CD1c-positive myeloid dendritic cell (primary cell): Measurements from ENCODE around the gene RMRP.
"Not testable (repeated sequence)": the region's sequence is repeated elsewhere in the genome, so short reads cannot be mapped to it uniquely, and the experiment has no call there.

Experiments
- DNase-seq: peaks from one replicate; pipeline ENCODE4 v3.0.0-alpha.2; 2016; ENCODE audit errors: extremely low spot score

Gene RMRP

DNA sequence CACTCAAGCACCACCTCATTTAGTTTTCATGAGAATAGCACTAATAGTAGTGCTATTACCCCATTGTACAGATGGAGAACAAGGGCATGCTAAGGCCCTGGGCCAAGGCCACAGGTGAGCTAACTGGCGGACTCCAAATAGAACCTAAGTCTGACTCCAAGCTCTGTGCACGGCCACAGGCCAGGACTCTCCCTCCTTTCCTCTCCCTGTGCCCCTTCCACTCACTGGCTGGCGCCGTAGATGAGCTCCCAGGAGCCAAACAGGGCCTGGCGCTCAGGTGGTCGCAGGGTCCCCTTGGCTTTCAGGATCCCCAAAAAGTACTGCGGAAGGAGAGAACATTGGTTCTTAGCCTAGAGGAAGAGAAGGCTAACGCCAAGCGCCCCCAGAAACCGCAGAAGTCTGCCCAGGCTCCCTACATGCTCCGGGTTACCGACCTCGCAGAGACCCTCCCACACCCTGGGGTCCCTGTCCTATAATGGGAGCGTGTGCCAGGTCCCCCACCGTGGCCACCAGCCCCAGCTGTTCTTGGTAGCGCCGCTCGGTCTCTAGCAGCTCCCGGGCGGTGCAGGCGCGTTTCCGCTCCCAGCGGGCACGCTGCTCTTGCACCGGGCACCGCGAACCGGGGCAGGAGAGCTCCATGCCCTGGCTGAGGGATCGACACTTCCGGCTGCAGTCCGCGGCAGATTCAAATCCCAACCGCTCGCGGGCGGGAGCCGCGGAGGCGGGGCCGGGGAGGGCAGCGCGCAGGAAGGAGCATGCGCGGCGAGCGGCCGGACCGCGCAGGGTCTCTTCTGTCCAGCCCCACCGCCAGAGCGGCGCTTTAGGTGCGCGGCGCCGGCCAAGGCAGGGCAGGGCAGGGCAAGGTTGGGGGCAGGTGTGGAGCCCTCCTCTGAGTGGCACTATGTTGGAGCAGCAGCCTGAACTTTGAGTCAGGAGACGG, 7.0 kb upstream of the RMRP start, which contains the start of gene ARHGEF39:
Gene ARHGEF39 (minus strand): TSS at position 665 of the 940 bp plus-strand sequence. CDS start 26 bp downstream, at position 639.
- DNase-seq: peak; percentile 90

DNA sequence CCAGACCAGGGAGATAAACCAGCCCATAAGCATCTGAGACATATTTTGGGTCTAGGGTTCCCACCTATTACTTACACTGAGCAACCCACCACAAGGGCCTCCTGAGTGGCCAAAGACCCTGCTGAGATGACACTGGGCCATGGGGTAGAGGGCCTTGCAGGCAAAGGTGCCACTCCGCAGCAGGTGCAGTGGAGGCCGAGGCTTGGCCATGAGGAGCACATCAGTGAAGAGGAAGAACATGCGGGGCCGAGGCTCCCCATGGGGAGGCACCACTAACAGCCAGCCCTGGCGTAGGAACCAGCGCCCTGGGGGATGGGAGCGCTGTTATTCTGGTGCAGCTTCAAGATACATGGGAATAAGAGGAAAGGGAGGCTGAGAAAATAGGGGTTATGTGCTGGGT, 4.6 kb upstream of the RMRP start:
- DNase-seq: no peak

DNA sequence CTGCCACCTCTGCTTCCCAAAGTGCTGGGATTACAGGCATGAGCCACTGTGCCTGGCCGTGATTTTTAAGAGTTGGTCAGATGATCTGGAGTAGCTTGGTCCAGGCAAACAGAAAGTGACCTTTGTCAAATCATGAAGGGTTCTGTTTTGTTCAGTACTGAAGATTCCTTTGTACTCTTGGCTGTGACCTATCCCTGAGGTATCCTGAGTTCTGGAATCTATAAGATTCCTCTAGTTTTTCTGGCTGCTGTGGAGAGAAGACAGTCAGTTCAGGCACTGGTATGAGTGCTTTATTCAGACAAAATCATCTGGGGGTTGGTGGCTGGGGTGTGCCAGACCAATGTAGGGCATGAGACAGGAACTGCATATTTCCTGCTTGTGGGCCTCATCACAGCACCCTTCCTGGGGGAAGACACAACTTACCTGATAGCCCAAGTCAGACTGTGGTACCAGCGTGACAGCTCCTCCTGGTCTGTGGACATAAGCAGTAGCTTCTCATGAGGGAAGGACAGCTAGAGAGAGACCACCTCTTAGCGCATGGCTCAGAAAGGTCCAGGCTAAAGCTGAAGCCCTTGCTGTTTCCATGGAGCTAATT, 4.0 kb upstream of the RMRP start:
- DNase-seq: no peak

DNA sequence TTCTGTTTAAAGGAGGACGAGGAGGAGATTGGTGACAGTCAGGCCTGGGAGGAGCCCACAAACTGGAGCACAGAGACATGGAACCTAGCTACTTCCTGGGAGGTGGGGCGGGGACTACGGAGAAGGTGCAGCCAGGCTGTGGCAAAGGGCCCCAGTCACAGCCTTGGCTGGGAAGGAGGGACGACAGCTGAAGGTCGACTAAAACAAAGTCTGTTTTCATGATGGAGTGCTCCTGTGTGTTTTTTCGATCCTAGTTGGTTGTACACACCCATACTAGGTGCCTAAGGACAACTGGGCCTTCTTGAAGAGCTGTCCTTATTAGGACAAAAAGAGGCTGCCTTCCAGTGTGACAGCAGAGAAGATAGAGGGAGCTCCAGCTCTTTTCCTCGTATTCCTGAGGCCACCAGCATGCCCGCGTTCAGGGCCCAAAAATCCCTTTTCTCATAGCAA, 3.2 kb upstream of the RMRP start:
- no peak for DNase-seq

DNA sequence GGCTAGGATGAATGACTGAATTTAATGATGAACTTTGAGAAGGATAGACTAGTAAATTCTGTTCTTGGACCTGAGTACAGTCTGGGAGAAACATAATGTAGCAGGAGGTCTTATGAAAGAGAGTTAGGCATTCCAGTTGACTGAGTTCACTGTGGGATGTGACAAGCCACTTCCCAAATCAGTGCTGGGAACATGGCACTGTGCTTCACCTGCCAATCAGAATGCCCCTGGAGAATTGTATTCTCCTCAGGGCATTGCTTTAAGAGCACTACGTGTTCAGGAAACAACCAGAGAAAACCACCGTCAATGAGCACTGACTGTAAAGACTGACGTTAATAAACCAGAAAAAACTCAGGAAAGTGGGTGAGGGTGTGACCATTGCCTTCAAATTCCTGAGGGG, 1.5 kb upstream of the RMRP start:
- DNase-seq: no peak

DNA sequence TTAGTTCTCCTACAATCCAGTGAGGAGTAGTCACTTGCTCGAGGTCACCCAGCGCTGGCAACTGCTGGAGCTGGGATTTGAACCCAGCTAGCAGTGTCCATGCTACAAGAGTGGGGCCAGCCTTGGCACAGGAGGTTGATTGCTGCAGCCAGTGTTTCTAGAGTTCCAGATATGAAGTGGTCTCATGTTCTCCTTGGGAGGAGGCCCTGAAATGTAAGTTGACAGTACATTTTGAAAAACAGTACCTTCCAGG, 1.1 kb upstream of the RMRP start:
- no peak for DNase-seq

DNA sequence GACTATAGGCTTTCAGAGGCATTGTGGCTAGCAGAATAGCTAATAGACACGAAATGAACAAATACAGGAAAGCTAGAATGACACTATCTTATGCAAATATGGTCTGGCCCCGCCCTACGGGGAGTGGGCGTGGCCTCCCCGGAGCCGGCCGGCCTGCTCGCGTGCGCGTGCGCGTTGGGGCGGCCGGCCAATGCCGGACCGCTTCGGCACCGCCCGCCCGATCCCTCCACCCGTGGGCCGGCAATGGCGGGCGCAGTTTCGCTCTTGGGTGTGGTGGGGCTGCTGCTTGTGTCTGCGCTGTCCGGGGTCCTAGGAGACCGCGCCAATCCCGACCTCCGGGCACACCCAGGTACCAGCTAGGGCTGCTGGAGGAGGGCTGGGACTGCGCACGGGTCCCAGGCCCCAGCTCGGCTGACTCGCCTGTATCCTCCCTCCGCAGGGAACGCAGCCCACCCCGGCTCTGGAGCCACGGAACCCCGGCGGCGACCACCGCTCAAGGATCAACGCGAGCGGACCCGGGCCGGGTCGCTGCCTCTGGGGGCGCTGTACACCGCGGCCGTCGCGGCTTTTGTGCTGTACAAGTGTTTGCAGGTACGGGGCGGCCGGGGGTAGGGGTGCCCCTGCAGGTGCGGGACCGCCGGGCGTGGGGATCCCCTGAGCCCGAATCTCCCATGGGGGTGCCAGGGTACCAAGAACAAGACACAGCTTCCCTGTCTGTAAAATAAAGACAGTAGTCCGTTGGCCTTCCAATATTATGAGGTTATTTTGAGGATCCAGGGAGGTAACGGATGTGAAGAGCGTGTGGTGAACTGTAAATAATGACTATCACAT, 533 bp upstream of the RMRP start, which contains the start of gene CCDC107:
Gene CCDC107 (plus strand): TSS at position 156 of the 831 bp plus-strand sequence. CDS start 88 bp downstream, at position 244.
- peak; percentile 95 for DNase-seq

DNA sequence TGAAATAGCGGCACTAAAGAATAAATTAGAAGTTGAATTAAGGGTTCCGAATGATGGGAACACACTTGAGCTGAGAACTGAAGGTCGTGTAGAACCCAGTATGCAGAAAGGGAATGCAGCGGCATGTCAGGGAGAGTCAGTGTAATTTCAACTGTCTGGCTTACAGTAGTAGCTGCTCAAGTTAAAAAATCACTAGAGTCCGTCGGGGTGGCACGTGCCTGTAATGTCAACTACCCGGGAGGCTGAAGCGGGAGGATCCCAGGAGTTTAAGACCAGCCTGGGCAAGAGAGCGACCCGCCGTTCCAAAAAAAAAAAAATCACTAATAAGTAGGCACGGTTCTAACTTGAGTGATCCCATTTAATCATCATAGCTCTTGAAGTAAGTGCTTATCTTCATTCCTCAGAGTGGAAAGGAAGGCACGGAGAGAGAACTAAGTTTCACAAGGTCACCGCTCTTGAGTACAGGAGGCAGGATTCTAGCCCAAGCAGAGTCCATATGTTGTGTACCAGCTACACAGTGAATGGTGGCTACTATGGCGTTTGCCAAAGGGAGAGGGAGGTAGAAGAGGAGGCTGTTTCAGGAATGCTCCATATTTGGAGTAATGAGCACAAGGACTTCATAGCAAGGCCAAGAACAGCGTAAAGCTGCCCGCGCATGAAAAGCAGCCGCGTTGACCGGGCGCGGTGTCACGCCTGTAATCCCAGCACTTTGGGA, 831 bp downstream of the RMRP start:
- no peak for DNase-seq

DNA sequence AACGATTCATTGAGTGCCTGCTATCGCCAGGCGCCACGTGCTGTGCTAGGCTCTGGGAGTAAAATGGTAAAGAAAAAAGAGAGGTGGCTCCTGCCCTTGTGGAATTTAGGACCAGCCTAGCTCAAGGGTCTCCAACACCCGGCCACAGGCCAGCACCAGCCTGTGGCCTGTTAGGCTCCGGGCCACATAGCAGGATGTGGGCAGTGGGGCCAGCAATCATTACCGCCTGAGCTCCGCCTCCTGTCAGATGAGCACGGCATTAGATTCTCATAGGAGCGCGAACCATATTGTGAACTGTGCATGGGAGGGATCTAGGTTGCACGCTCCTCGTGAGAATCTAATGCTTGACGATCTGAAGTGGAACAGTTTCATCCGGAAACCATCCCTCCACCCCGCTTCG, 1.5 kb downstream of the RMRP start:
- DNase-seq: no peak

DNA sequence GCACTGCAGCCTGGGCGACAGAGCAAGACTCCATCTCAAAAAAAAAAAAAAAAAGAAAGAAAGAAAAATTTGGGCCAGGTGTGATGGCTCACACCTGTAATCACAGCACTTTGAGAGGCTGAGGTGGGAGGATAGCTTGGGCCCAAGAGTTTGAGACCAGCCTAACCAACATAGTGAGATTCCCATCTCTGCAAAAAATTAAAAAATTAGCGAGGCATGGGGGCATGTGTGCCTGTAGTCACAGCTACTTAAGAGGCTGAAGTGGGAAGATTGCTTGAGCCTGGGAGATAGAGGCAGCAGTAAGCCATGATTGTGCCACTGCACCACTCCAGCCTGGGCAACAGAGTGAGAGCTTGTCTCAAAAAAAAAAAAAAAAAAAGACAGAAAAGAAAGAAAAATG, 4.2 kb downstream of the RMRP start:
- DNase-seq: no peak

DNA sequence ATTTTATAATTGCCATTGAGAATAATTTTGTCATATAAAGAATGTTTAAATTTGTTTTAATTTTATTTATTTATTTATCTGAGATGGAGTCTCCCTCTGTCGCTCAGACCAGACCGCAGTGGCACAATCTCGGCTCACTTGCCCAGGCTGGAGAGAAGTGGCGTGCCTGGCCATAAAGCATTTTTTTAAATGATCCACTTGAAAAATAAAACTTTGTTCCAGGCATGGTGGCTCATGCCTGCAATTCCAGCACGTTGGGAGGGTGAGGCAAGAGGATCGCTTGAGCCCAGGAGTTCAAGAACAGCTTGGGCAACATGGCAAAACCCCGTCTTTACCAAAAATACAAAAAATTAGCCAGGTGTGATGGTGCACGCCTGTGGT, 5.0 kb downstream of the RMRP start:
- DNase-seq: no peak

DNA sequence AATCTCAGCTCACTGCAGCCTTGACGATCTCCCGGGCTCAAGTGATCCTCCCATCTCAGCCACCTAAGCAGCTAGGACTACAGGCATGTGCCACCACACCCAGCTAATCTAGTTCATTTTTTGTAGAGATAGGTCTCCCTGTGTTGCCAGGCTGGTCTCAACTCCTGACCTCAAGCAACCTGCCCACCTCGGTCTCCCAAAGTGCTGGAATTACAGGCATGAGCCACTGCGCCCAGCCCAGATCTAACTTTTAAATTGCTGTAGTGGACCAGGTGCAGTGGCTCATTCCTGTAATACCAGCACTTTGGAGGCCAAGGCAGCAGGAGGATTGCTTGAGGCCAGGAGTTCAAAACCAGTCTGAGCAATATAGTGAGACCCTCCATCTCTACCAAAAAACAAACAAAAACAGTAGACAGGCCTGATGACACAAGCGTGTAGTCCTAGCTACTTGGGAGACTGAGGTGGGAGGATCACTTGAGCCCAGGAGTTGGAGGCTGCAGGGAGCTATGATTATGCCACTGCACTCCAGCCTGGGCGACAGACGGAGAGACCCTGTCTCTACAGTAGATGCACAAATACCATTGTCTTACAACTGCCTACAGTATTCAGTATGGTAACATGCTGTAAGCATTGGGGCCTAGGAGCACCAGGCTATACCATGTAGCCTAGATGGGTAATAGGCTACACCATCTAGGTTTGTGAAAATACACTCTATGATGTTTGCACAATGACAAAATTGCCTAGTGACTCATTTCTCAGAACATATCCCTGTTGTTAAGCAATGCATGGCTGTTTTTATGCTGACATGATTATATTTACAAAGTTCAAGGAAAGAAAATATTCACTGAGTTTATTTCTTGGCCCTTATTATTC, 5.6 kb downstream of the RMRP start:
- DNase-seq: peak; percentile 78

DNA sequence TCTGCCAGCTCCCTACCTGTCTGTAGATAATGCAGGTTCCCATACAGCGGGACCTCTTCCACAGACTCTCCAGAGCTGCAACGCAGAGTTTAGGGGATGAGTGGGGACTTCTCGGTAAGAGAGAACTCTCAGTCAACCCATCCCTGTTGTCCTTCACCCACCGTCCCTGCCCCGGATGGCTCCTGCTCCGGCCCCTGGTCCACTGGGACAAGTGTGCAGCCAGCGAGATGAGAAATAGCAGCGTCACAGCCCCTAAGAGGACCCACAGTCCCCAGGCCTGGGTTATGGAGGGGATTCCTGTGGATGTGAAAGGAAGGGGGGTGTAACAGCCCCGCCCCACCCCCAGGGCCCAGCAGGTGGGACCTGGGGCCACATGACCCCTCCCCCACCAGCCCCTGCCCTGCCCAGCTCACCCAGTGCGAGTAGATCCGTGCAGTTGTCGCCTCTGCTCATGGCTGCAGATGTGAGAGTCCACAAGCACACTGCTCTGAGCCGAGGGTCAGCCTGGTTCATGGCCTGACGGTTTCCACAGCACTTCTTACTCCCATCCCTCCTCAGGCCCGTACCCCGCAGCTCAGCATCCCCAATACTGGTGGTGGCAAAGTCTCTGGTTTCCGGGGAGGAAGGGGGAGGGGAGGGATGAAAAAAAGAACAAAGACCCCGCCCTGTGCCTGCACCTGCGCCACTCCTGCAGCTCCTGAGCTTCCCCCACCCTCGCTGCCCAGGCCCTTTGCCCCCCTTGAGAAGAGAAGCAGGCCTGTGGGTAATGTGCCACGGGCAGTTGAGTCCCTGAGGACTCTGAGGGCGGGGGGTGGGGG, 7.3 kb downstream of the RMRP start, which contains the start of gene SIT1:
Gene SIT1 (minus strand): TSS at position 591 of the 818 bp plus-strand sequence. CDS start 78 bp downstream, at position 513.
- DNase-seq: no peak

DNA sequence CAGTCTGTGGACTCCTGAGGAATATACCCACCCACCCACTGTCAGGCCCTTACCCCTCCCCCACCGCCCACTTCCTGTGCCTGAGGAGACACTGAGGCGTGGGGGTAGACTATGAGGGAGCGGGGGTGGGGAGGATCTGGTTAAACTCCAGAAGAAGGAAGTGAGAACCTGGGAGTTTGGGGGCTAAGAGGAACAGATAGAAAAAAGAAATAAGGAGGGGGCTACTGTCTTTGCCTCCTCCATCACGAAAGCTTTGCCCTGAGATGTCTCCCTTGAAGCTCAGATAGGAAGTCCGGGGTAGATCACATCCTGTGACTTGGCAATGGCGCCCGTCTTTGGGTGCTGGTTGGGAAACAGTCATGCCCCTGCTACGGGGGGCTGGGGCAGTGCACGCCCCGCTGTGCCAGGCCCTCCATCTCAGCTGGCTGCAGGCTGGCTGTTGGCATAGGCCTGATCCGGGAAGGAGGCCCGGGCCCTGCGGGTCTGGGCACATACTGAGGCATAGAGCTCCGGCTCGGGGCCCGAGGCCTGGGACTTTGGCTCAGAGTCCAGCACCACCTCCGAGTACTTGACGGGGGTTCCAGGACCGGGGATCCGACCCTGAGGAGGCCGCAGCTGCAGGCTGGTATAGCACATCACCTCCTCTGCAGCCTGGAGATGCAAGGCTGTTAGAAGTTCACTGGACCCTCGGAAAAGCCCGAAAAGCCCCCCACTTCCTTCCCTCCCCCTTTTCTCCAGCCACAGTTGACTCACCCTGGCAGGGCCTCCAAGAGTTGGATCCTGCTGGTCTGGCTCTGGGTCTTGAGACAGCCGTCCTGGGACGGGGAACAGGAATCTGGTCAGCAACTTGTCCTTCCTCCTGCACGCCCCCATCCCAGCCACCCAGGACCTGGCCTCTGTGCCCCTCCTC, 8.1 kb downstream of the RMRP start:
- DNase-seq: peak; percentile 85

DNA sequence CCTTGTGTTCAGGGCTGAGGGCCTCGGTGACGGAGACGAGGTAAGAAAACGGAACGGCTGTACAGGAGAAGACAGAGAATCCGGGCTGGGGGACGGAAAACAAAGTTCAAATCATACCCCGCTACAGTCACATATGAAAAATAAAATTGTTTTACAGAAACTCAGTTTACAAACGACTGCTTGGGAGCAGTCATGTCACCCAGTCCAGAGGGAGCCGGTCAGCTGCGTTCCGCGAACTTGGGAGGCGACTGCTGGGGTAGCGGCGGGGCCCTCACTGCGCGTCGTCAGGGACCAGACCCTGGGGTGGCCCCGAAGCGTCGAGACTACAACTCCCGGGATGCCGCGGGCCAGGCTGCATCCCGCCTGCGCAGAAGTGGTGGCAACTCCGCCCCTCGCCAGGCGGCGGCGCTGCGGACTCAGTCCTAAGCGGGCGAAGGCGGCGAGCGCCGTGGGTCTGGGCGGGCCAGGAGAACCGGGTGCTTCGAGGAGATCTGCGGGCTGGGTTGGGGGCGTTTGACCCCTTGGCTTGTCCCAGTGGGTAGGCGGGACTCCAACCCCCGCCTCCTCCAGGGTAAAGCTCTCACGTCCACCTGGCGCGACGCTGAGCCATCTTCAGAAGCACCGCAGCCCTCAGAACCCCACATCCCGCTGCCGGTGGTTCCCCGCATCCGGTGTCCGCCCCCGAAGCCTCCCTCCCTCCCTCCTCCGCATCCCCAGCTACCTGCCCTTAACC, 11.1 kb downstream of the RMRP start:
- peak; percentile 95 for DNase-seq

DNA sequence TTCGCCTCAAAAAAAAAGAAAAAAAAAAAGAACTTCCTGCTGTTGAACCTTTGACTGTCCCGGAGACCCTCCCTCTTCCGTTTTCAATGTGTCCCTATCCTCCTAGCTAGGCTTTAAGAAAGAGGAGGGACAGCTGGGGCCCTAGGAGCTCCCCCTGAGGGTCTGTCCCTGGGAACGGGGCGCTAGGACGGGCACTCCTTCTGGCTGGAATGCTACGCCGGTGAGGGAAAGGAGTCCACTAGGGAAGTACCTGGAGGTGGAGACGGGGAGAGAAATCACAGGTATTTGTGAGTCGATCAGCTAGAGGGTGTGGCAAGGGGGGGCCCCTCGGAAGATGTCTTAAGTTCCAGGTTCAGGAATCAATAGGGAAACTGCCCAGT, 11.7 kb downstream of the RMRP start:
- DNase-seq: no peak

DNA sequence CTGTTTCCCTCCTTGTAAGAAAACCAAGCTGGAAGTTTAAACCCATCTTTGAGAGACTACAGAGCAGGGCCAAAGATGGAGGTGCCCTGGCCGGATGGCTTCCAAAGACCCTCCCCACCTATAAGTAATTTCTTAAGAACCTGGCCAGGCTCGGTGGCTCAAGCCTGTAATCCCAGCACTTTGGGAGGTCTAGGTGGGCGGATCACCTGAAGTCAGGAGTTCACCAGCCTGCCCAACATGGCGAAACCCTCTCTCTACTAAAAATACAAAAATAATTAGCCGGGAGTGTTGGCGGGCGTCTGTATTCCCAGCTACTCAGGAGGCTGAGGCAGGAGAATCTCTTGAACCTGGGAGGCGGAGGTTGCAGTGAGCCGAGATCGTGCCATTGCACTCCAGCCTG, 12.1 kb downstream of the RMRP start:
- not testable (repeated sequence) for DNase-seq

DNA sequence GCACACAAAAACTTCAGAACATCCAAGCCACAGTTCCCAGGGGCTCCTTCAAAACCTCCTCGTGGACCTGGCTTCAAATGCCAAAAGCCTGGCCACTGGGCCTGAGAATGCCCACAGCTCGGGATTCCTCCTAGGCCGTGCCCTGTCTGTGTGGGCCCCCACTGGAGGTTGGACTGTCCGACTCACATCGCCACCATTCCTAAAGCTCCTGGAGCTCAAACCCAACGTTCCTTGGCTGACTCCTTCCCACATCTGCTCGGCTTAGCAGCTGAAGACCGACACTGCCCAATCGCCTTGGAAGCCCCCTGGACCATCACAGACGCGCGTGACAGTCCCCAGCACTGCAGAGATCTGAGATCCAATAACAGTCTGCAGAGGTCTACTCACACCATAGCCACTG, 14.8 kb downstream of the RMRP start:
- DNase-seq: no peak
